ENCODE results near the gene CCDC34.
A peak's percentile ranks its signal among the peaks of the same experiment; 100 is the strongest.

The CCDC34 gene

GRCh38 chr11:27362749-27363575 is at the start of gene CCDC34:
CCDC34 (minus strand) TSS chr11:27363215; CDS start chr11:27363194, 21 bp downstream.
- peak within 1 kb of the TSS; percentile 71 for H3K27ac ChIP-seq
- peak within 1 kb of the TSS; percentile 98 for H2AFZ ChIP-seq (ENCODE audit: low read depth)

GRCh38 chr11:27412192-27412691 is 49.2 kb upstream of the CCDC34 start:
- Histone ChIP-seq H3K27ac (no peak overlapping the region), H3K36me3 (ENCODE audit: insufficient read depth) (no peaks in the 10 kb centered on the region), H2AFZ (ENCODE audit: low read depth) (no peak overlapping the region), H3K4me1 (ENCODE audit: low read depth, poor library complexity, severe bottlenecking) (no peaks in the 10 kb centered on the region), H3K27me3 (ENCODE audit: insufficient read depth, low read depth) (no peaks in the 10 kb centered on the region), H3K4me3 (IDR thresholded peaks at IDR 0.05; ENCODE audit: insufficient read depth, low read depth, low read length) (no peak overlapping the region), H3K79me2 (ENCODE audit: insufficient read depth, low read depth) (no peaks in the 10 kb centered on the region), H3K9ac (no peak overlapping the region), H4K20me1 (ENCODE audit: insufficient read depth) (no peaks in the 10 kb centered on the region), H3K4me2 (no peak overlapping the region)
- no peak for TF ChIP-seq CTCF (conservative IDR thresholded peaks at IDR 0.05; ENCODE audit: low read depth, low read length)

More at GRCh38 chr11:27362749-27363575, at the start of gene CCDC34:
- peak within 1 kb of the TSS; percentile 88 for H3K4me2 ChIP-seq
- TF ChIP-seq CTCF (conservative IDR thresholded peaks at IDR 0.05; ENCODE audit: low read depth, low read length): no peak
- no peaks in the 10 kb centered on the region for H4K20me1 ChIP-seq (ENCODE audit: insufficient read depth)
- H3K79me2 ChIP-seq (ENCODE audit: insufficient read depth, low read depth): peaks cover 16% of the 10 kb centered on the region
- peak within 1 kb of the TSS; percentile 81 for H3K9ac ChIP-seq
- H3K27me3 ChIP-seq (ENCODE audit: insufficient read depth, low read depth): no peaks in the 10 kb centered on the region
- no peaks in the 10 kb centered on the region for H3K36me3 ChIP-seq (ENCODE audit: insufficient read depth)
- H3K4me1 ChIP-seq (ENCODE audit: low read depth, poor library complexity, severe bottlenecking): peaks cover 57% of the 10 kb centered on the region
- H3K4me3 ChIP-seq (IDR thresholded peaks at IDR 0.05; ENCODE audit: insufficient read depth, low read depth, low read length): no peak within 1 kb of the TSS

GRCh38 chr11:27411328-27411727 is 48.3 kb upstream of the CCDC34 start:
- H2AFZ ChIP-seq (ENCODE audit: low read depth): no peak overlapping the region
- H3K9ac ChIP-seq: no peak overlapping the region
- H4K20me1 ChIP-seq (ENCODE audit: insufficient read depth): no peaks in the 10 kb centered on the region
- no peak for TF ChIP-seq CTCF (conservative IDR thresholded peaks at IDR 0.05; ENCODE audit: low read depth, low read length)
- no peaks in the 10 kb centered on the region for H3K27me3 ChIP-seq (ENCODE audit: insufficient read depth, low read depth)
- no peaks in the 10 kb centered on the region for H3K79me2 ChIP-seq (ENCODE audit: insufficient read depth, low read depth)
- no peak overlapping the region for H3K4me3 ChIP-seq (IDR thresholded peaks at IDR 0.05; ENCODE audit: insufficient read depth, low read depth, low read length)
- H3K27ac ChIP-seq: no peak overlapping the region
- H3K36me3 ChIP-seq (ENCODE audit: insufficient read depth): no peaks in the 10 kb centered on the region
- H3K4me2 ChIP-seq: no peak overlapping the region
- no peaks in the 10 kb centered on the region for H3K4me1 ChIP-seq (ENCODE audit: low read depth, poor library complexity, severe bottlenecking)

- no peak for TF ChIP-seq CTCF (conservative IDR thresholded peaks at IDR 0.05; ENCODE audit: low read depth, low read length)
- H3K79me2 ChIP-seq (ENCODE audit: insufficient read depth, low read depth): no peaks in the 10 kb centered on the region
- H3K4me3 ChIP-seq (IDR thresholded peaks at IDR 0.05; ENCODE audit: insufficient read depth, low read depth, low read length): no peak overlapping the region
- H3K4me2 ChIP-seq: no peak overlapping the region
- H3K9ac ChIP-seq: no peak overlapping the region
- no peaks in the 10 kb centered on the region for H3K27me3 ChIP-seq (ENCODE audit: insufficient read depth, low read depth)
- H3K27ac ChIP-seq: no peak overlapping the region
- no peaks in the 10 kb centered on the region for H3K4me1 ChIP-seq (ENCODE audit: low read depth, poor library complexity, severe bottlenecking)
- H4K20me1 ChIP-seq (ENCODE audit: insufficient read depth): no peaks in the 10 kb centered on the region
- no peaks in the 10 kb centered on the region for H3K36me3 ChIP-seq (ENCODE audit: insufficient read depth)
- H2AFZ ChIP-seq (ENCODE audit: low read depth): no peak overlapping the region
Measured at GRCh38 chr11:27410272-27410671, 47.3 kb upstream of the CCDC34 start.

All from KMS-11 (cell line).